Right lobe of liver (tissue), 6 donors: Measurements from ENCODE around the gene LRRC8E. TPM values are rescaled to one million over a fixed set of nuclear protein-coding genes. Genes with fewer than 3 reads are reported as not detected.

Source experiments
- ATAC-seq, 4 donors: fragments of 200-7000 bp; cut with Tn5 transposase; one replicate each; pipeline ENCODE4 v1.9.1; 2020; ENCODE audit warnings: mild to moderate bottlenecking in 4 of 4, moderate library complexity in 4 of 4
- DNase-seq, 3 donors: peaks; one replicate each; pipeline ENCODE4 v3.0.0-alpha.2; 2020
- H3K27ac ChIP-seq, 3 donors: fragments of 200-600 bp; one replicate each; pipeline ENCODE4 v1.8.0; 2022
- H3K27me3 ChIP-seq, 2 donors: fragments of 200-600 bp; one replicate each; pipeline ENCODE4 v1.8.0; 2022
- H3K36me3 ChIP-seq, 4 donors: fragments of 200-600 bp; sonication (generic) in 1 of 4; one replicate each; pipeline versions ENCODE4 v1.5.1 to v1.8.0; 2017 to 2022; ENCODE audit warnings: control low read depth in 1 of 4
- H3K4me1 ChIP-seq, 4 donors: fragments of 200-600 bp; sonication (generic) in 1 of 4; one replicate each; pipeline versions ENCODE4 v1.5.1 to v1.8.0; 2017 to 2022; ENCODE audit warnings: control low read depth in 1 of 4
- H3K4me3 ChIP-seq, 3 donors: fragments of 200-600 bp; one replicate each; pipeline ENCODE4 v1.8.0; 2022
- H3K9me3 ChIP-seq, 4 donors: fragments of 200-600 bp; sonication (generic) in 1 of 4; one replicate each; pipeline versions ENCODE4 v1.5.1 to v1.8.0; 2017 to 2022; ENCODE audit warnings: control low read depth in 1 of 4
- POLR2A ChIP-seq: fragments of 450-650 bp; IDR thresholded peaks from one replicate; pipeline ENCODE4 v1.6.1; 2017; ENCODE audit warnings: antibody characterized with exemption, mild to moderate bottlenecking
- WGBS: methylation state at CpG from one replicate; pipeline ENCODE4 v1.1.6; 2018; ENCODE audit warnings: low coverage, low lambda C conversion rate; ENCODE audit not compliant: insufficient coverage; ENCODE audit errors: missing lambda C conversion rate; 5-methylcytosine and 5-hydroxymethylcytosine counted together
- intact Hi-C, 2 donors: fragments of 100-400 bp; cut with DNase I; formaldehyde crosslinking; loops; one replicate each; pipeline versions ENCODE4 v1.11.2 to v1.14.1; 2022
- total RNA-seq, 6 experiments: library from RNA; depleted of rRNA in 2 of 6; stranded (reverse); fragments of >200 nt in 2 of 6; fragmentation: NEBNext Ultra II Directional in 3 of 6; extraction: Animal tissue kit (Norgen Biotek cat#: 25700) in 3 of 6; gene quantifications; one replicate each; pipeline versions ENCODE4 v1.1.0 to v1.2.4, GENCODE V29; 2016 to 2023
- TF ChIP-seq, protein P1 (sequence below), 4 donors: fragments of 200-600 bp in 3 of 4; fragments of 450-650 bp in 1 of 4; IDR thresholded peaks; one replicate each; pipeline versions ENCODE4 v1.5.1 to v1.8.0; 2016 to 2022; ENCODE audit warnings: antibody characterized with exemption in 4 of 4, mild to moderate bottlenecking in 2 of 4
- donor health status: DM: no; HTN: yes; CAD: no.
- donor health status: DM: no; HTN: no; CAD: no.
- donor health status: DM: no; HTN: no; CAD: no.
- donor health status: DM: no; HTN: yes; CAD: no.
- donor health status: DM: no; HTN: yes; CAD: no.

LRRC8E gene
- total RNA-seq, 6 experiments from 2014 or later = 1.5 to 9.6 (median 3.5) TPM

GRCh38 chr19:7849631-7849999 lies 38.7 kb upstream of the LRRC8E start:
- DNase-seq (no peak), ATAC-seq (no peak)
- Histone ChIP-seq H3K4me1 (peaks cover 0 to 8% (median 3%) of the 10 kb centered on the region in 4 donors), H3K27me3 (no peaks in the 10 kb centered on the region), H3K4me3 (no peak overlapping the region), H3K9me3 (no peaks in the 10 kb centered on the region), H3K36me3 (no peaks in the 10 kb centered on the region), H3K27ac (no peak overlapping the region)
- intact Hi-C loops = loop anchor here in 1 of 2 donors (5.0 kb wide), 1 partner anchor 58 kb away; no protein-coding TSS in a partner anchor
- TF ChIP-seq POLR2A = no peak
- WGBS = no CpG with 5 or more reads among the region's 9 CpGs

DNA sequence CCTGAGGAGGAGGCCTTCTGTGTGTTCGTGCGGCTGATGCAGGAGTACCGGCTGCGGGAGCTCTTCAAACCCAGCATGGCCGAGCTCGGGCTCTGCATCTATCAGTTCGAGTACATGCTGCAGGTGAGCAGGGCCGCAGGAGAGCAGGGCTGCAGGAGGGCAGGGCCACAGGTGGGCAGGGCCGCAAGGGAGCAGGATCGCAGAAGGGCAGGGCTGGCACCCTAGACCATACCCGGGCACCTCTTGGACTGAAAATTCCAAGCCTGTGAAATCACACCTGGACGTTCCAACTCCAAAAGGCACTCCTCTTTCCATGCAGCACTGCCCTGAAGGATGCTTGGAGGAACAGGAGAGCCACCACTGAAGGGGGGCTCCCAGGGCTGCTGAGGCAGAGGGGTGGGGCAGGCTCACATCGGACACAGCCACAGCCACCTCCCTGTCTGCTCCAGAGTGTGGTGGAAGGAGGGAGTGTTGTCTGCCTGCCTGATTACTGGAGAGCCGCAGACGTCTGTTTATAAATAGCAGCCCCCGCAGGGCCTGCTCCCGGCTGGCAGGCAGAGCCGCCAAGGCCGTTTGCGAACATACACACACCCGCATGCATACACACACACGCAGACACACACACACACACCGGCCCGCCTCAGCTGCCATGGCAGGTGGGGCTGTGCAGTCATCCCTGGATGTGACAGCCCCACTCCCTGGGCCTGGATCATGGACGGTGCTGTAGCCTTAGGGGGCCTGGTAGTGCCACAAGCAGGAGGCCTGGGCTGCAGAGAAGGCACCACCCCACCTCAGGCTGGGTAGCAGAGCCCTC lies 38.1 kb upstream of the LRRC8E start:
- H3K27me3 ChIP-seq = no peaks in the 10 kb centered on the region
- no peaks in the 10 kb centered on the region for H3K9me3 ChIP-seq
- no peak for ATAC-seq
- WGBS = 40% methylated on average over 1 of the region's 25 CpGs
- peaks cover 0 to 8% (median 3%) of the 10 kb centered on the region in 4 donors for H3K4me1 ChIP-seq
- no peak for DNase-seq
- intact Hi-C loops = loop anchor here (5.0 to 10.0 kb wide), 2 partner anchors 55 to 57 kb away; partner anchors contain the start of gene MAP2K7 (in 1 of the 2)
- no peak overlapping the region for H3K4me3 ChIP-seq
- no peak overlapping the region for H3K27ac ChIP-seq
- no peaks in the 10 kb centered on the region for H3K36me3 ChIP-seq
- TF ChIP-seq POLR2A = no peak
- TF ChIP-seq, protein P1, sequence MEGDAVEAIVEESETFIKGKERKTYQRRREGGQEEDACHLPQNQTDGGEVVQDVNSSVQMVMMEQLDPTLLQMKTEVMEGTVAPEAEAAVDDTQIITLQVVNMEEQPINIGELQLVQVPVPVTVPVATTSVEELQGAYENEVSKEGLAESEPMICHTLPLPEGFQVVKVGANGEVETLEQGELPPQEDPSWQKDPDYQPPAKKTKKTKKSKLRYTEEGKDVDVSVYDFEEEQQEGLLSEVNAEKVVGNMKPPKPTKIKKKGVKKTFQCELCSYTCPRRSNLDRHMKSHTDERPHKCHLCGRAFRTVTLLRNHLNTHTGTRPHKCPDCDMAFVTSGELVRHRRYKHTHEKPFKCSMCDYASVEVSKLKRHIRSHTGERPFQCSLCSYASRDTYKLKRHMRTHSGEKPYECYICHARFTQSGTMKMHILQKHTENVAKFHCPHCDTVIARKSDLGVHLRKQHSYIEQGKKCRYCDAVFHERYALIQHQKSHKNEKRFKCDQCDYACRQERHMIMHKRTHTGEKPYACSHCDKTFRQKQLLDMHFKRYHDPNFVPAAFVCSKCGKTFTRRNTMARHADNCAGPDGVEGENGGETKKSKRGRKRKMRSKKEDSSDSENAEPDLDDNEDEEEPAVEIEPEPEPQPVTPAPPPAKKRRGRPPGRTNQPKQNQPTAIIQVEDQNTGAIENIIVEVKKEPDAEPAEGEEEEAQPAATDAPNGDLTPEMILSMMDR (IDR thresholded peaks at IDR 0.05) = no peak

DNA sequence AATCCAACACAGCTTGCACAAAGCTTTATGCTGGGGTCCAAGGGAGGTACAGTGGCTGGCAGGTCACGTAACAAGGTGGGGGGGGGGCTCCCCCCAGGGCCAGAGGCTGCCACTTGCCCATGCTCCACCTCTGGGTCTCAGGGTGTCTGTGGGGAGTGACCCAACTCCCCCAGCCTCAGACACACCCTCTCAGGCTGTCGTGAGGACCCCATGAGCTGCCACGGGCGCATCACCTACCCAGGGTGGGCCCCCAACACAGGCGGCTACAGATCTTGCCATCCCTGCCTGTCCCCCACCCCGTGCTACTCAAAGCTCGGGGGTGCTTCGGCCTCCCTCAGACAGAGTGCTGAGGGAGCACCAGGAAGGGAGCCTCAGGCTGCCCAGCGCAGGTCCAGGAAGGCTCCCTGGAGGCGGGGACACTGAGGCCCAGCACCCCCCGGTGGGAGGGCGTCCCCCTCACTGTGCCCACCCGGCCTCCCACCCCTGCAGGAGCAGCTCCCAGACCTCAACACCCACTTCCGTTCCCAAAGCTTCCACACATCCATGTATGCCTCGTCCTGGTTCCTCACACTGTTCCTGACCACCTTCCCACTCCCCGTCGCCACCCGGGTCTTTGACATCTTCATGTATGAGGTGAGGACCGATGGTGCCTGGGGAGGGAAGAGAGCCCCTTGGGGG lies 37.2 kb upstream of the LRRC8E start:
- 100% methylated on average over 1 of the region's 19 CpGs for WGBS
- H3K9me3 ChIP-seq = no peaks in the 10 kb centered on the region
- no peak for TF ChIP-seq POLR2A
- TF ChIP-seq, protein P1 (IDR thresholded peaks at IDR 0.05) = no peak
- no peak for DNase-seq
- intact Hi-C loops = loop anchor here in 1 of 2 donors (10.0 kb wide), 1 partner anchor 54 kb away; the partner anchor contains the start of gene MAP2K7
- ATAC-seq = no peak
- no peak overlapping the region for H3K27ac ChIP-seq
- H3K27me3 ChIP-seq = no peaks in the 10 kb centered on the region
- H3K36me3 ChIP-seq = no peaks in the 10 kb centered on the region
- H3K4me1 ChIP-seq = peaks cover 0 to 8% (median 3%) of the 10 kb centered on the region in 4 donors
- no peak overlapping the region for H3K4me3 ChIP-seq

GRCh38 chr19:7851623-7852500 lies 36.4 kb upstream of the LRRC8E start:
- intact Hi-C loops = loop anchor here in 1 of 2 donors (10.0 kb wide), 1 partner anchor 53 kb away; the partner anchor contains the start of gene MAP2K7
- TF ChIP-seq POLR2A = no peak
- TF ChIP-seq, protein P1 (IDR thresholded peaks at IDR 0.05) = no peak
- Histone ChIP-seq H3K4me1 (peaks cover 0 to 8% (median 3%) of the 10 kb centered on the region in 4 donors), H3K27me3 (no peaks in the 10 kb centered on the region), H3K4me3 (no peak overlapping the region), H3K27ac (no peak overlapping the region), H3K36me3 (no peaks in the 10 kb centered on the region), H3K9me3 (no peaks in the 10 kb centered on the region)
- peak in 1 of 3 donors; percentile 60 for DNase-seq
- no peak for ATAC-seq
- 100% methylated on average over 3 of the region's 26 CpGs for WGBS
